ENCODE measurements around the gene FAM43B.

Gene FAM43B

GRCh38 chr1:20538760-20539551, 13.4 kb upstream of the FAM43B start:
- ChIA-PET POLR2A (interaction anchor here (0.7 kb wide), 1 partner anchor 95 kb away, joined by 3 read pairs; no protein-coding TSS in a partner anchor), CTCF (interaction anchor here (0.5 to 1.6 kb wide), 6 partner anchors 22 to 272 kb away, joined by 3 to 7 read pairs (median 4); no protein-coding TSS in a partner anchor)
- TF ChIP-seq ZNF776 (tag by site-specific recombination; IDR thresholded peaks at IDR 0.05; ENCODE audit: borderline replicate concordance) (no peak), ZNF341 (tag by site-specific recombination; IDR thresholded peaks at IDR 0.05; ENCODE audit: low read depth) (no peak), ZNF214 (tag by site-specific recombination; IDR thresholded peaks at IDR 0.05; ENCODE audit: borderline replicate concordance) (no peak), ZNF621 (tag by site-specific recombination; IDR thresholded peaks at IDR 0.05) (no peak), ZFP69B (tag by site-specific recombination; IDR thresholded peaks at IDR 0.05) (no peak), PRDM6 (tag by site-specific recombination; IDR thresholded peaks at IDR 0.05) (no peak)
- Histone ChIP-seq H3K36me3 (ENCODE audit: control insufficient read depth in 2 of 2, insufficient read depth in 1 of 2, low read length in 2 of 2) (no peaks in the 10 kb centered on the region), H3K4me3 (ENCODE audit: low read depth, low read length) (no peak overlapping the region), H3K9me3 (ENCODE audit: control insufficient read depth, insufficient read depth, low read depth, low read length) (no peaks in the 10 kb centered on the region), H3K4me1 (ENCODE audit: control insufficient read depth, insufficient read depth, low read length) (no peaks in the 10 kb centered on the region), H3K27ac (ENCODE audit: extremely low read depth, low read depth, low read length) (no peak overlapping the region)

- Histone ChIP-seq H3K27ac (ENCODE audit: extremely low read depth, low read depth, low read length) (no peak overlapping the region), H3K4me3 (ENCODE audit: low read depth, low read length) (no peak overlapping the region), H3K36me3 (ENCODE audit: control insufficient read depth in 2 of 2, insufficient read depth in 1 of 2, low read length in 2 of 2) (no peaks in the 10 kb centered on the region), H3K9me3 (ENCODE audit: control insufficient read depth, insufficient read depth, low read depth, low read length) (no peaks in the 10 kb centered on the region), H3K4me1 (ENCODE audit: control insufficient read depth, insufficient read depth, low read length) (no peaks in the 10 kb centered on the region)
- TF ChIP-seq ZNF843 (tag by site-specific recombination; IDR thresholded peaks at IDR 0.05) (no peak), ZNF792 (tag by site-specific recombination; IDR thresholded peaks at IDR 0.05) (no peak)
- ChIA-PET CTCF (interaction anchor here (1.5 to 1.6 kb wide), 2 partner anchors 35 to 92 kb away, joined by 6 to 7 read pairs; no protein-coding TSS in a partner anchor), POLR2A (no interaction called here)
Observed at GRCh38 chr1:20540281-20540680, 12.1 kb upstream of the FAM43B start.

- H3K36me3 ChIP-seq (ENCODE audit: control insufficient read depth in 2 of 2, insufficient read depth in 1 of 2, low read length in 2 of 2) = no peaks in the 10 kb centered on the region
- no peaks in the 10 kb centered on the region for H3K4me1 ChIP-seq (ENCODE audit: control insufficient read depth, insufficient read depth, low read length)
- ChIA-PET CTCF (no interaction called here), POLR2A (no interaction called here)
- no peak overlapping the region for H3K27ac ChIP-seq (ENCODE audit: extremely low read depth, low read depth, low read length)
- no peaks in the 10 kb centered on the region for H3K9me3 ChIP-seq (ENCODE audit: control insufficient read depth, insufficient read depth, low read depth, low read length)
- H3K4me3 ChIP-seq (ENCODE audit: low read depth, low read length) = no peak overlapping the region
- no peak for TF ChIP-seq KLF7 (tag by site-specific recombination; IDR thresholded peaks at IDR 0.05; ENCODE audit: borderline replicate concordance)
- no peak for TF ChIP-seq ZSCAN4 (tag by site-specific recombination; IDR thresholded peaks at IDR 0.05)
- no peak for TF ChIP-seq ZBTB7A (tag by site-specific recombination; IDR thresholded peaks at IDR 0.05; ENCODE audit: low read depth)
- TF ChIP-seq MZF1 (tag by site-specific recombination; IDR thresholded peaks at IDR 0.05; ENCODE audit: borderline replicate concordance) = no peak
- no peak for TF ChIP-seq ZNF521 (tag by site-specific recombination; IDR thresholded peaks at IDR 0.05)
- no peak for TF ChIP-seq TSHZ1 (tag by site-specific recombination; IDR thresholded peaks at IDR 0.05; ENCODE audit: borderline replicate concordance)
- TF ChIP-seq ZNF350 (tag by site-specific recombination; IDR thresholded peaks at IDR 0.05) = no peak
- no peak for TF ChIP-seq ZNF501 (tag by site-specific recombination; IDR thresholded peaks at IDR 0.05)
- no peak for TF ChIP-seq YY2 (tag by site-specific recombination; IDR thresholded peaks at IDR 0.05)
- no peak for TF ChIP-seq PRDM2 (tag by site-specific recombination; IDR thresholded peaks at IDR 0.05; ENCODE audit: borderline replicate concordance)
Observed at GRCh38 chr1:20546637-20547036, 5.7 kb upstream of the FAM43B start.
